GM12878 (cell line): ENCODE results near the gene CDKL2. TPM values are rescaled to one million over a fixed set of nuclear protein-coding genes. Genes with fewer than 3 reads are reported as not detected.

Experiments used
- BCLAF1 ChIP-seq: fragments of 450-650 bp; IDR thresholded peaks from 2 replicates; pipeline ENCODE4 v1.6.1; 2017; ENCODE audit warnings: antibody characterized with exemption, mild to moderate bottlenecking, moderate library complexity
- CEBPB ChIP-seq, 2 experiments: fragments of 150-350 bp in 1 of 2; IDR thresholded peaks; 2 replicates each; pipeline ENCODE4 v1.6.1; 2012 to 2014; ENCODE audit warnings: low read depth in 2 of 2, low read length in 2 of 2, borderline replicate concordance in 1 of 2, inconsistent platforms in 1 of 2
- CUX1 ChIP-seq: IDR thresholded peaks from 2 replicates; pipeline ENCODE4 v1.6.1; 2012; ENCODE audit warnings: improper control_type of control experiment, low read depth, low read length; ENCODE audit not compliant: insufficient replicate concordance
- DPF2 ChIP-seq: fragments of 450-650 bp; IDR thresholded peaks from 2 replicates; pipeline ENCODE4 v1.6.1; 2017; ENCODE audit warnings: mild to moderate bottlenecking
- FOXM1 ChIP-seq: IDR thresholded peaks from 2 replicates; pipeline ENCODE4 v1.6.1; 2012; ENCODE audit warnings: low read depth, mild to moderate bottlenecking, inconsistent platforms, low read length, moderate library complexity
- LARP7 ChIP-seq: fragments of 450-650 bp; IDR thresholded peaks from 2 replicates; pipeline ENCODE4 v1.6.1; 2017; ENCODE audit warnings: mild to moderate bottlenecking
- NR2C2 ChIP-seq: IDR thresholded peaks from 2 replicates; pipeline ENCODE4 v1.6.1; 2011; ENCODE audit warnings: borderline replicate concordance, low read depth; ENCODE audit not compliant: control insufficient read depth, insufficient read length
- PAX5 ChIP-seq: IDR thresholded peaks from 2 replicates; pipeline ENCODE4 v1.6.1; 2011; ENCODE audit warnings: low read depth, low read length, borderline replicate concordance
- PBX3 ChIP-seq: IDR thresholded peaks from 2 replicates; pipeline ENCODE4 v1.6.1; 2011; ENCODE audit warnings: mild to moderate bottlenecking, low read depth, low read length, moderate library complexity; ENCODE audit not compliant: insufficient replicate concordance
- SMARCA5 ChIP-seq: fragments of 450-650 bp; IDR thresholded peaks from 2 replicates; pipeline ENCODE4 v1.6.1; 2017; ENCODE audit warnings: mild to moderate bottlenecking
- SRF ChIP-seq, 2 experiments: IDR thresholded peaks; 2 replicates each; pipeline ENCODE4 v1.6.1; 2011; ENCODE audit warnings: low read depth in 2 of 2, low read length in 2 of 2, mild to moderate bottlenecking in 1 of 2, moderate library complexity in 1 of 2
- SUPT20H ChIP-seq: IDR thresholded peaks from 2 replicates; pipeline ENCODE4 v1.6.1; 2011; ENCODE audit warnings: low read depth, mild to moderate bottlenecking, low read length, moderate library complexity, borderline replicate concordance; ENCODE audit not compliant: control insufficient read depth
- ZBED1 ChIP-seq: IDR thresholded peaks from 2 replicates; pipeline ENCODE4 v1.6.1; 2016; ENCODE audit warnings: borderline replicate concordance
- ZNF687 ChIP-seq: fragments of 450-650 bp; IDR thresholded peaks from 2 replicates; pipeline ENCODE4 v1.6.1; 2017; ENCODE audit warnings: mild to moderate bottlenecking, moderate library complexity
- polyA plus RNA-seq, 11 experiments: library from polyadenylated mRNA; depleted of rRNA in 4 of 11; unstranded in 6 of 11; stranded (reverse) in 5 of 11; fragments of >200 nt; fragmentation: Nextera tagmentation in 4 of 11; fragmentation: Illumina TruSeq in 1 of 11; extraction: Ambion mirVana in 4 of 11; extraction: Trizol in 1 of 11; gene quantifications; 1 replicate in 1 of 11; 2 replicates in 10 of 11; pipeline versions ENCODE4 v1.2.1 to v1.2.3, GENCODE V29; 2011 to 2016; ENCODE audit warnings: inconsistent platforms in 2 of 11, missing spikeins in 2 of 11, low read depth in 1 of 11
- total RNA-seq, 4 experiments: library from RNA; depleted of rRNA in 3 of 4; stranded (reverse); fragments of >200 nt in 3 of 4; fragmentation: Illumina TruSeq in 1 of 4; extraction: Trizol in 1 of 4; gene quantifications; 2 replicates each; pipeline versions ENCODE4 v1.2.1 to v1.2.3, GENCODE V29; 2013 to 2021

CDKL2 gene
- total and polyA plus RNA-seq, 10 of the 15 experiments (the other 5 are each of a cell fraction or from before 2014, with no cell fraction given) = 0.05 to 0.24 (median 0.06) TPM; not detected in 7

- TF ChIP-seq ZNF687 = no peak; the same call in 1 of the 2 replicates
- TF ChIP-seq LARP7 = peak; percentile 88
- no peak for TF ChIP-seq SUPT20H
- no peak for TF ChIP-seq BCLAF1
- no peak for TF ChIP-seq CEBPB (IDR thresholded peaks at IDR 0.05; ENCODE audit: borderline replicate concordance in 1 of 2, low read depth in 2 of 2, low read length in 2 of 2)
- peak; percentile 4; the same call in 1 of the 2 replicates for TF ChIP-seq SMARCA5
- peak; percentile 75; the same call in 1 of the 2 replicates for TF ChIP-seq ZBED1
- no peak for TF ChIP-seq PBX3
- peak; percentile 62 for TF ChIP-seq DPF2
- no peak for TF ChIP-seq CUX1
- no peak for TF ChIP-seq FOXM1
- TF ChIP-seq PAX5 = peak; percentile 97
- TF ChIP-seq NR2C2 = no peak
- TF ChIP-seq SRF (IDR thresholded peaks at IDR 0.05; ENCODE audit: low read depth in 2 of 2, low read length in 2 of 2) = peak in 1 of 2 experiments; percentile 68; a peak in 3 of 4 replicates
Measured at GRCh38 chr4:75673027-75673958, 43.0 kb upstream of the CDKL2 start, which contains the start of gene G3BP2 (continued).
